ENCODE measurements around the gene DPYSL4. TPM values are rescaled to one million over a fixed set of nuclear protein-coding genes. Genes with fewer than 3 reads are reported as not detected.
A peak's percentile ranks its signal among the peaks of the same experiment; 100 is the strongest.

DPYSL4 gene
- total and polyA plus RNA-seq, 2 experiments from 2014 or later = 2.1 TPM

DNA sequence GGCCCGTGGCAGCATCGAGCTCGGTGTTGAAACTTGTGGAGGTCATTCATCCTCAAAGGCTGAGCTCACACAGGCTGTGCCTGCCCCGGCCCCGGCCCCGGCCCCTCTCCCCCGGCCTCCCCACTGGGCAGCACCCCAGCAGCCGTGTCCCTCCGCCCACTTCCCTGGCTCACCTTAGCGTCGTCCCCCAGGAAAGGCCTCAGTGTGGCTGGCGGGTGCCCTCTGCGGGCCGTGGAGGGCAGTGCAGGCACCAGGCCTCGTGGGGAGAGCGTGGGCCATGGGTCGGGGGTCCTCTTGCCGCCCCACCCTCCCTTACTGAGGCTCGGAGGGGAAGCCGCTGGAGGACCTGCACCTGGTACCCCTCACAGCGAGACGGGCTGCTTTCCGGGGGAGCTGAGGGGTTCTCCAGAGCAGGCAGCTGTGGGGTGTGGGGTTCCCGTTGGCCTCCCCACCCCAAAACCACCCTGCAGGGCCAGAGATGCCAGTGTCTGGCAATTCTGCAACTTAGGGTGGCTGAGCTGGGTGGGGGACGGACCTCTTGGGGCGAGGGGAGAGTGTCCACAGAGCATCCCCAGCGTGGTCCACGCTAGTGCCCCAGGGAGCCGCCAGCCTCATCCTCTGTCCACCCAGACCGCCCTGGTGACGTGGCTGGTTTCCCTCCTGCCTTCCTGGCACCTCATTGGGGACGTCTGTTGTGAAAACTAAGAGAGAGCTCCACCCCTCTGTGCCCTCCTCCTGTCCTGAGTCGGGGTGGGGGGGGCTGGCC is 44.2 kb upstream of the DPYSL4 start:
- H3K9ac ChIP-seq = no peak overlapping the region
- H3K4me1 ChIP-seq (ENCODE audit: insufficient read depth) = no peaks in the 10 kb centered on the region
- no peak overlapping the region for H2AFZ ChIP-seq
- no peak overlapping the region for H3K27ac ChIP-seq
- TF ChIP-seq EZH2 (IDR thresholded peaks at IDR 0.05; ENCODE audit: insufficient read depth, poor library complexity, severe bottlenecking) (no peak), EZH2phosphoT487 (IDR thresholded peaks at IDR 0.05; ENCODE audit: insufficient read depth, low read depth) (no peak)
- in situ Hi-C loops (cut with MboI) = loop anchor here (25.0 kb wide), 1 partner anchor 255 kb away; no protein-coding TSS in a partner anchor
- H4K20me1 ChIP-seq (ENCODE audit: insufficient read depth) = no peaks in the 10 kb centered on the region
- H3K9me2 ChIP-seq (ENCODE audit: insufficient read depth) = no peaks in the 10 kb centered on the region
- no peaks in the 10 kb centered on the region; the same call in 1 of the 2 replicates for H3K27me3 ChIP-seq (replicated peaks; ENCODE audit: insufficient read depth)
- peak; percentile 48 for DNase-seq
- WGBS, 2 experiments (ENCODE audit: low coverage in 1 of 2, low lambda C conversion rate in 2 of 2, missing lambda C conversion rate in 2 of 2) = 29 to 35% methylated on average over 25 to 29 of the region's 33 CpGs
- no peaks in the 10 kb centered on the region for H3K9me3 ChIP-seq (ENCODE audit: low read depth)
- H3K4me3 ChIP-seq = no peak overlapping the region
- no peaks in the 10 kb centered on the region for H3K79me2 ChIP-seq (ENCODE audit: insufficient read depth)
- H3K36me3 ChIP-seq (ENCODE audit: low read depth) = no peaks in the 10 kb centered on the region
- no peaks in the 10 kb centered on the region for H3F3A ChIP-seq (ENCODE audit: insufficient read depth)
- no peak overlapping the region for H3K4me2 ChIP-seq (ENCODE audit: unreplicated experiment)

- no peaks in the 10 kb centered on the region for H4K20me1 ChIP-seq (ENCODE audit: insufficient read depth)
- no peaks in the 10 kb centered on the region for H3K79me2 ChIP-seq (ENCODE audit: insufficient read depth)
- no peak overlapping the region for H3K27ac ChIP-seq
- no peaks in the 10 kb centered on the region for H3K9me2 ChIP-seq (ENCODE audit: insufficient read depth)
- H3K4me3 ChIP-seq = no peak overlapping the region
- no peak for DNase-seq
- H3F3A ChIP-seq (ENCODE audit: insufficient read depth) = no peaks in the 10 kb centered on the region
- no peaks in the 10 kb centered on the region for H3K4me1 ChIP-seq (ENCODE audit: insufficient read depth)
- no peaks in the 10 kb centered on the region for H3K9me3 ChIP-seq (ENCODE audit: low read depth)
- no peaks in the 10 kb centered on the region for H3K36me3 ChIP-seq (ENCODE audit: low read depth)
- H3K4me2 ChIP-seq (ENCODE audit: unreplicated experiment) = no peak overlapping the region
- H3K9ac ChIP-seq = no peak overlapping the region
- H3K27me3 ChIP-seq (replicated peaks; ENCODE audit: insufficient read depth) = no peaks in the 10 kb centered on the region; the same call in 1 of the 2 replicates
- TF ChIP-seq EZH2phosphoT487 (IDR thresholded peaks at IDR 0.05; ENCODE audit: insufficient read depth, low read depth) = no peak
- TF ChIP-seq EZH2 (IDR thresholded peaks at IDR 0.05; ENCODE audit: insufficient read depth, poor library complexity, severe bottlenecking) = no peak
- 50 to 54% methylated on average over 8 to 12 of the region's 12 CpGs for WGBS, 2 experiments (ENCODE audit: low coverage in 1 of 2, low lambda C conversion rate in 2 of 2, missing lambda C conversion rate in 2 of 2)
- H2AFZ ChIP-seq = no peak overlapping the region
- in situ Hi-C loops (cut with MboI) = loop anchor here (25.0 kb wide), 1 partner anchor 256 kb away; no protein-coding TSS in a partner anchor
These were observed 43.6 kb upstream of the DPYSL4 start for GRCh38 chr10:132143162-132143561.

DNA sequence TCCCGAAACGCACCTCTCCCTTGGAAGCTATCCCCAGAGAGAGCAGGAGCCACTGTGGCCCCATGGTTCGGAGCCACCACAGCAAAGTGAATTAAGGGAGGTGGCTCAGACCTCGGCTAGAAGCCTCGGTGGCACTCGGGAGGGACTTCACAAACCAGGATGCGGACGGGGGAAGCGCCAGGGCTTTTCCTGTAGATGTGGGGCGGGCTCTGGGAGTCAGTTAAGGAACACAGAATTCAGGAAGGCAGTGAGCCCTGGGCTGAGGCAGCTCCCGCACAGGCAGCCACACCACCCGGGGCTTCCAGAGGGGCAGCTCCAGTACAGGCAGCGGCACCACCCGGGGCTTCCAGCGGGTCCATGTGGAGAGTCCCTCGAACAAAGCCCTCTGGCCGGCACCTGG is 42.7 kb upstream of the DPYSL4 start:
- Histone ChIP-seq H3K79me2 (ENCODE audit: insufficient read depth) (no peaks in the 10 kb centered on the region), H3K4me2 (ENCODE audit: unreplicated experiment) (no peak overlapping the region), H3K4me3 (no peak overlapping the region), H2AFZ (no peak overlapping the region), H3K9ac (no peak overlapping the region), H3K27ac (no peak overlapping the region), H3K27me3 (replicated peaks; ENCODE audit: insufficient read depth) (no peaks in the 10 kb centered on the region; the same call in 1 of the 2 replicates), H3K9me2 (ENCODE audit: insufficient read depth) (no peaks in the 10 kb centered on the region), H3K36me3 (ENCODE audit: low read depth) (no peaks in the 10 kb centered on the region), H4K20me1 (ENCODE audit: insufficient read depth) (no peaks in the 10 kb centered on the region), H3F3A (ENCODE audit: insufficient read depth) (no peaks in the 10 kb centered on the region), H3K9me3 (ENCODE audit: low read depth) (no peaks in the 10 kb centered on the region), H3K4me1 (ENCODE audit: insufficient read depth) (no peaks in the 10 kb centered on the region)
- WGBS, 2 experiments (ENCODE audit: low coverage in 1 of 2, low lambda C conversion rate in 2 of 2, missing lambda C conversion rate in 2 of 2) = 75 to 76% methylated on average over 15 to 17 of the region's 17 CpGs
- DNase-seq = no peak
- TF ChIP-seq EZH2phosphoT487 (IDR thresholded peaks at IDR 0.05; ENCODE audit: insufficient read depth, low read depth) = no peak
- no peak for TF ChIP-seq EZH2 (IDR thresholded peaks at IDR 0.05; ENCODE audit: insufficient read depth, poor library complexity, severe bottlenecking)
- in situ Hi-C loops (cut with MboI) = loop anchor here (25.0 kb wide), 1 partner anchor 257 kb away; no protein-coding TSS in a partner anchor

DNA sequence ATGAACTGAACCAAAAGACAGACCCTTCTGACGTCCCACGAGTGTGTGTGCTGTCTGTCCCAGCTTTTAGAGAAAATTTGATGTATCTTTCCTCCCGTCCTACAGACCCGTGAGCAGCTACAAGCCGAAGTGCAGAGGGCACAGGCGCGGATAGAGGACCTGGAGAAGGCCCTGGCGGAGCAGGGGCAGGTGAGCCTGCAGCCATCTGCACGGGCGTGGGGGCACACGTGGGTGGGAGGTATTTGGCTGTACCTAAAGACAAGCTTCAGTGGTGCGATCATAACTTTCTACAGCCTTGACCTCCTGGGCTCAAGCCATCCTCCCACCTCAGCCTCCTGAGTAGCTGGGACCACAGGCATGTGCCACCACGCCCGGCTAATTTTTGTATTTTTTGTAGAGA is 41.7 kb upstream of the DPYSL4 start:
- Histone ChIP-seq H3K4me1 (ENCODE audit: insufficient read depth) (no peaks in the 10 kb centered on the region), H3K4me3 (no peak overlapping the region), H3K9me2 (ENCODE audit: insufficient read depth) (no peaks in the 10 kb centered on the region), H3F3A (ENCODE audit: insufficient read depth) (no peaks in the 10 kb centered on the region), H3K4me2 (ENCODE audit: unreplicated experiment) (no peak overlapping the region), H3K79me2 (ENCODE audit: insufficient read depth) (no peaks in the 10 kb centered on the region), H3K27me3 (replicated peaks; ENCODE audit: insufficient read depth) (no peaks in the 10 kb centered on the region; the same call in 1 of the 2 replicates), H3K27ac (no peak overlapping the region), H3K9ac (no peak overlapping the region), H4K20me1 (ENCODE audit: insufficient read depth) (no peaks in the 10 kb centered on the region), H3K36me3 (ENCODE audit: low read depth) (no peaks in the 10 kb centered on the region), H3K9me3 (ENCODE audit: low read depth) (no peaks in the 10 kb centered on the region), H2AFZ (no peak overlapping the region)
- WGBS, 2 experiments (ENCODE audit: low coverage in 1 of 2, low lambda C conversion rate in 2 of 2, missing lambda C conversion rate in 2 of 2) = 72 to 73% methylated on average over 14 of the region's 14 CpGs
- no peak for TF ChIP-seq EZH2 (IDR thresholded peaks at IDR 0.05; ENCODE audit: insufficient read depth, poor library complexity, severe bottlenecking)
- TF ChIP-seq EZH2phosphoT487 (IDR thresholded peaks at IDR 0.05; ENCODE audit: insufficient read depth, low read depth) = no peak
- in situ Hi-C loops (cut with MboI) = loop anchor here (25.0 kb wide), 1 partner anchor 258 kb away; no protein-coding TSS in a partner anchor
- no peak for DNase-seq

Data from GM23248 (cell line).